GM18870 (cell line): ENCODE data around the gene WDR6.

Experiments used
- ATAC-seq: cut with Tn5 transposase; IDR thresholded peaks from one replicate; pipeline ENCODE4 v1.9.1; 2021; ENCODE audit warnings: moderate library complexity; ENCODE audit not compliant: unreplicated experiment

Gene WDR6, protein sequence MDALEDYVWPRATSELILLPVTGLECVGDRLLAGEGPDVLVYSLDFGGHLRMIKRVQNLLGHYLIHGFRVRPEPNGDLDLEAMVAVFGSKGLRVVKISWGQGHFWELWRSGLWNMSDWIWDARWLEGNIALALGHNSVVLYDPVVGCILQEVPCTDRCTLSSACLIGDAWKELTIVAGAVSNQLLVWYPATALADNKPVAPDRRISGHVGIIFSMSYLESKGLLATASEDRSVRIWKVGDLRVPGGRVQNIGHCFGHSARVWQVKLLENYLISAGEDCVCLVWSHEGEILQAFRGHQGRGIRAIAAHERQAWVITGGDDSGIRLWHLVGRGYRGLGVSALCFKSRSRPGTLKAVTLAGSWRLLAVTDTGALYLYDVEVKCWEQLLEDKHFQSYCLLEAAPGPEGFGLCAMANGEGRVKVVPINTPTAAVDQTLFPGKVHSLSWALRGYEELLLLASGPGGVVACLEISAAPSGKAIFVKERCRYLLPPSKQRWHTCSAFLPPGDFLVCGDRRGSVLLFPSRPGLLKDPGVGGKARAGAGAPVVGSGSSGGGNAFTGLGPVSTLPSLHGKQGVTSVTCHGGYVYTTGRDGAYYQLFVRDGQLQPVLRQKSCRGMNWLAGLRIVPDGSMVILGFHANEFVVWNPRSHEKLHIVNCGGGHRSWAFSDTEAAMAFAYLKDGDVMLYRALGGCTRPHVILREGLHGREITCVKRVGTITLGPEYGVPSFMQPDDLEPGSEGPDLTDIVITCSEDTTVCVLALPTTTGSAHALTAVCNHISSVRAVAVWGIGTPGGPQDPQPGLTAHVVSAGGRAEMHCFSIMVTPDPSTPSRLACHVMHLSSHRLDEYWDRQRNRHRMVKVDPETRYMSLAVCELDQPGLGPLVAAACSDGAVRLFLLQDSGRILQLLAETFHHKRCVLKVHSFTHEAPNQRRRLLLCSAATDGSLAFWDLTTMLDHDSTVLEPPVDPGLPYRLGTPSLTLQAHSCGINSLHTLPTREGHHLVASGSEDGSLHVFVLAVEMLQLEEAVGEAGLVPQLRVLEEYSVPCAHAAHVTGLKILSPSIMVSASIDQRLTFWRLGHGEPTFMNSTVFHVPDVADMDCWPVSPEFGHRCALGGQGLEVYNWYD

DNA sequence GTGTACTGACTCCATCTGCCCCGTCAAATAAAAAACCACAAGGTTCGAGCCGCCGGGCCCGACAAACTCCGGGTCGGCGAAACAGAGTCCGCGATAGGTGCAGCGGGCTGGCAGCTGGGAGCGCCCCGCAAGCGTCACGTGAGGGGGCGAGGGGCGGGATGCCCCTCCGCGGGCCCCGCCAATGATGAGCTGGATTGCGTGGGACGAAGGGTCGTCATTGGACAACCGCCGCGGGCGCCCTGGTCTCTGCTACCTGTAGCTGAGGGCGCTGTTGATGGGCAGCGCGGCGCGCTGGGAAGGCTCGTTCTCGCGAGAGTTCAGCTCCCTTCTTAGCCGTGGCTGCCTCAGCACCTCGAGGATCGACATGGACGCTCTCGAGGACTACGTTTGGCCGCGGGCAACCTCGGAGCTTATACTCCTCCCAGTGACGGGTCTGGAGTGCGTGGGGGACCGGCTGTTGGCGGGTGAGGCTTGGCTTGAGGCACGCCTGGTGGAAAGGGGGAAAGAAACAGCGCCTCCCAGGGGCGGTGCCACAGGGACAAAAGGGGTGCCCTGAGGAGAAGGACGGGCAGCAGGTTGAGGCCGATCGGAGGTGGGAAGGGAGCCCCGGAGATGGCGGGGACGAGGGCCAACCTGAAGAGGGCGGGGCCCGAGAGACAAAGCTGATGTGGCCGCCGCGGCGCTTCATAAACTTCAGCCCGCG, at the start of gene WDR6:
Gene WDR6 (plus strand): TSS at position 324 of the 703 bp plus-strand sequence. CDS start 41 bp downstream, at position 365.
- ATAC-seq, result peak; percentile 80

DNA sequence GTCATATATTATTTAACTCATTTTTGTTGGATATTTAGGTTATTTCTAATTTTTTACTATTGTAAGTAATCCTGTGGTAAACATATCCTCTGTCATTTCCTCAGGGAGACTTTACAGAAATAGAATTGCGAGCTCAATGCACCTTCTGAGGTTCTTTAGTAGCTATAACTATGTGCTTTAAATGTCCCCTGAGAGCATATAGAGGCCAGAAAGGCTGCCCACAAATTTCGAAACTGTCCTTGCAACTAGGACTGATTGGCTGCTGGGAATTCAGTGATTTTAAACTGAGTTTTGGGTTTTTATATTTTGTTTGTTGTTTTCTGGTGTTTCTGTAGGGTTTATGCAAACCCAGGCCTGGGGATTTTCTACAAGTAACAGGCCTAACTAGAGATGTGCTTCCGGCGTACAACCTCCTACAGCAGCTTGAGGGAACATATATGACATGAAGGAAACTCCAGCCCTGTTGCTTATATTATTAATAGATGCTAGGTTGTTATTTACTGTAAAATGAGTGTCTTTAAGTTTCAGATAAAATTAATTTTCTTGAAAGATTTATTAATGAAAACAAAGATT, 46.3 kb upstream of the WDR6 start:
- no peak for ATAC-seq

DNA sequence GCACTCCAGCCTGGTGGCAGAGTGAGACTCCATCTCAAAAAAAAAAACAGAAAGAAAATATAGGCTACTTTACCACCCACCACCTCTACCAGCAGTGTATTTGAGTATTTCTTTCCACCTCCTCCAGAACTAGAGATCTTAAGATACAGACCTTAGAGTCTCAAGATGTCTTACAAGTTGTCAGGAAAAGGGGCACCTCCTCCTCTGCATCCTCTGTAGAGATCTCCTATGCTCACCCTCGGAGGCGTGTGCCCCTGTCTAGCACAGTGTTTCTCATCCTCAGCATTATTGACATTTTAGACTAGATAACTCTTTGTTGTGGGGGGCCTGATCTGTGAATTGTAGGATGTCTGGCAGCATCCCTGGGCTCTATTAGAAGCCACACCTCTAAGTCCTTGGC, 44.9 kb upstream of the WDR6 start:
- ATAC-seq, result no peak

DNA sequence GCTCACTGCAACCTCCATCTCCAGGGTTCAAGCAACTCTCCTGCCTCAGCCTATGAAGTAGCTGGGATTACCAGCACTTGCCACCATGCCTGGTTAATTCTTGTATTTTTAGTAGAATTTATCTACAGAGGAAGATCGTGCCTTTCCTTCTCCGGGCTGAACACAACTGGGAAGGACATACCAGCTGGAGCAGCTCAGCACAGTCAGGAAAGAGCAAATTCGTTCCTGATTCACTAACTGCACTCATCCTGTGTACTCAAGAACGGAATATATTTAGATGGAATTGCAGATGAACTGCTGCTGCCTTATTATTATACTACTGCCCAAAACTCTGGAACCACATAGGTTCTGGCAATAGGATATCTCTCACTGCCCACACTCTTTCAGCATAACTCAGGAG, 44.3 kb upstream of the WDR6 start:
- no peak for ATAC-seq

DNA sequence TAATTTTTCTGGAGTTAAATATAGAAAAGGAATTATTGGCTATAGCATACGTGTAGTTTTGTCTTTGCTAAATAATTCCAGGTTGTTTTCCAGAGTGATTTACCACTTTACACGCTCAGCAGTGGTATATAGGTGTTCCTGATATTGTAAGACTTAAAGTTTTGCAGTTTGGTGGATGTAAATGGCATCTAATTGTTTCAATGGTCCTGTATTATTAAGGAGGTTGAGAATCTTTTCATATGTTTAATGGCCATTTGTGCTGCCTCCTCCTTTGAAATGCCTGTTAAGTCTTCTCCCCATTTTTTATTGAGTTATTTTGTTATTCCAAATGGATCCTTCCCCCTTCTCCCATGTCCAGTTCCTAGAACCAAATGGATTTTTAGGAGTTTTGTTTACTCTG, 43.6 kb upstream of the WDR6 start:
- no peak for ATAC-seq

DNA sequence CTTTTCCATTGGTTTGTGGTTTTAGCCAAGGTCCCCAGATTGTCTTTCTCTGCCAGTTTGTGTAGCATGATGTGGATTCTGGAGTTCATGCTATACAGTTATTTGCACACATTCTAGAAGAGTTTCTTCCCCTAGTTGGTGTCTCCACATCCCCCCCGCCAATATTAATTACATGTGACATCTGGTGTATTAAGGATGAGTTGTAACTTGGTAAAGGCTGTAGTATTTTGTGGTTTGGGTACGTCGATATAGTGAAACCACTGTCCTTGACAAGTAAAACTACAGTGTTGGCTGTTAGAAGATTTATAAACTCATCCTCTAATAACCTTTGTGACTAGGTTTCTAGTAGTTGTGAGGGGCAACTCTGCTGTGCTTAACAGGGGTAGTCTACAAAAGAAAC, 40.8 kb upstream of the WDR6 start:
- ATAC-seq, result no peak

DNA sequence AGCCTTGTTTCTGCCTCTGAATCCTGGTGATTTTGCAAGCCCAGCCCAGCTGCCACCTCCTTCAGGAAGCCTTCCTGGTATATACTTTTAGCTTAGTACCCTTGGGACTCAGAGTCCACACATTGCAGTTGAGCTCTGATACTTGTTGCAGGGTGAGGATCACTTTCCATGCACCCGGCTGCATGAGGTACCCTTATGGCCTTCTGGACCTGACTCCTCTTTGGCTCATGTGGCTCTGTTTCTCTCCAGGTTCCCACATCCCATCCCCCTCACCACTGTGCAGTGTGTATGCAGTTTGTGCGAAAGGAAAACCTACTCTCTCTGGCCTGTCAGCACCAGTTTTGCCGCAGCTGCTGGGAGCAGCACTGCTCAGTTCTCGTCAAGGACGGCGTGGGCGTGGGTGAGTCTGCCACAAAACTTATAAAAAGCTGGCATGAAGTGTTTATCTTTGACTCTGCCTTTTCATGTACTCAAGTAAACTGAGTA, 40.3 kb upstream of the WDR6 start:
- ATAC-seq, result no peak

DNA sequence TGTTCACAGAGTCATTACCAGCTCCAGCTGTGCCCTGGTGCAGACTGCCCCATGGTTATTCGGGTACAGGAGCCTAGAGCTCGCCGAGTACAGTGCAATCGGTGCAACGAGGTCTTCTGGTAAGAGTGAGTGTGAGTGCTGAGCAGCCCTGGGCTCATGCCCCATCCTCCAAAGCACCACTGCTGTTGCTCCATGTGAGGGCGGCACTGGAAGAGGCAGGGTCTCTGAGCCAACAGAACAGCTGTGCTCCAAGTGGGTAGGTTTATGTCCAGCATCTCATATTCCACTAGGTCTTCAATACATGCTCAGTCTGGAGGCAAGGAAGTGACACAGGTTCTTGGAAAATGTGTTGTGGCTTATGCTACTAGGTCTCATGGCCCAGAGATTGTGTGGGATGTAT, 36.6 kb upstream of the WDR6 start:
- ATAC-seq, result no peak

DNA sequence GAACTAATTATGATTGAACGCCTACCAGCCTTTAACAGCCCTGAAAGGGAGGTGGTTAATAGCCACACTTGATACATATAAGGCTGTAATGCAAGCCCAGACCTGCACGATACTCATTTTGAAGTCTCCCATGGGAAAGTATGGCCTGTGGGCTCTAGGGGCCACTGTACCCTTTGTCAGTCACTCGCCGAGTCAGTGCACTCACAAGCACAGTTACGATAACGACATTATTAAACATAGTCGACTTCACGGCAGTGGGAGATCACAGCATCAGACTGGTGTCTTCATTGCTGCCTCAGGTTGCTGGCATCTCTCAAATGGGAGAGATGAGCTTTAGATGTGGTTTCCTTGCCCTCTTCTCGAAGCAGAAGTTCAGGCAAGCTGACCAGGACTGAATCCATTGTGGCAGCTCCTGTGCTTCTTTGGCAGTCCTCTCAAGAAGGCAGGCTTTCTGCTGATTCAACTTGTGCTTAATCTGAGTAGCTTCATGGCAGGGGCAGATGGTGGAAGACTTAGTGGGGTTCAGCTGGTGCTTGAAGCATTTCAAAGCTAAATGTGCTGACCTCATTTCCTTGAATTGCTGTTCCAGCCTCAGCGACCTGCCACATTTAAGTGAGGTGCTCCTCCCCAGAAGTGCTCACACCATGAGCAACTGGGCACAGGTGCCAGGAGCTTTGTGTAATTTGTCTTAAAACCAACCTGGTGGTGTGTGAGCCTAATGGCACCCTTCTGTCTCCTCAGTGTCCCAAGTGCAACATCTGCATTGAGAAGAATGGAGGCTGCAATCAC, 32.9 kb upstream of the WDR6 start:
- no peak for ATAC-seq

DNA sequence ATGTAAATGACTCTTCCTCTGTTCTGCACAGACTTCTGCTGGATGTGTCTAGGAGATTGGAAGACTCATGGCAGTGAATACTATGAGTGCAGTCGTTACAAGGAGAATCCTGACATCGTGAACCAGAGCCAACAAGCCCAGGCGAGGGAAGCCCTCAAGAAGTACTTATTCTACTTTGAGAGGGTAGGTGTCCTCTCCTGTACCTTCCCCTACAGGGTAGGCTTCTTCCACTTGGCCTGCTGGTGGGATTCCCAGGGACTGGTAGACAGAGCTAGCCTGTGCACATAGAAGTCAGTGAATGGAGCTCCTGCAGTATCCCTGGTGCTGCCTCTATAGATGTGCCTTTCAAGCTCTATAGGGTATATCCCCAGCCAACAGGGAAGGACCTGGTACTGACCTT, 27.7 kb upstream of the WDR6 start:
- ATAC-seq, result no peak

DNA sequence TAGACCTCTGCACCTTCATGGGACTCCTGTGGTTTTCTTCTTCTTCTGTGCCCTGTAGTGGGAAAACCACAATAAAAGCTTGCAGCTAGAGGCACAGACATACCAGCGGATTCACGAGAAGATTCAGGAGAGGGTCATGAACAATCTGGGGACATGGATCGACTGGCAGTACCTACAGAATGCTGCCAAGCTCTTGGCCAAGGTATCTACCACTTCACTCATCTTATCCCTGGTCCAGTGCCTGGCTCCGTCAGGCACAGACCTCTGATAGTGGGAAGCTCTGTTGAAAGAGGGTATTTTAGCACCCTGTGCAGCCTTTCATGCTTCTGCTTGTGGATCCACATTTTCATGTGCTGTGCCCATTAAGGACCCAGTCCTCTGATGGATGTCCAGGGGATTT, 26.9 kb upstream of the WDR6 start:
- no peak for ATAC-seq

DNA sequence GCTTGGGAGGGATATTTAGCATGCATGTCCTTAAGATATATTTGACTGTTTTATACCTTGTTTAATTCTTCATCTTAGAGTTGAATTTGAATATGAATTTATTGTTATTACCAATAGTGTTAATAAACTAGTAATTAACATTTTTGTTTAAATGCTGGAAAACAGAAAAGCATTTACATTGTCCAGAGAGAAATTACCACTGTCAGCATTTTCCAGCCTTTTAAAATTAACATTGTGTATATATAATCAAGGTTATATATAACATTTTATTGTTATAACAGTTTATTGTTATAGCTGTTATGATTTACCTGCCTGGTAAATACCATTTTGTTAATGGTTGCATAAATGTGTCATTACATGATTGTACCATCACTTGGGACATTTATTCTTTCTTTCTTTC, 25.2 kb upstream of the WDR6 start:
- ATAC-seq, result no peak

DNA sequence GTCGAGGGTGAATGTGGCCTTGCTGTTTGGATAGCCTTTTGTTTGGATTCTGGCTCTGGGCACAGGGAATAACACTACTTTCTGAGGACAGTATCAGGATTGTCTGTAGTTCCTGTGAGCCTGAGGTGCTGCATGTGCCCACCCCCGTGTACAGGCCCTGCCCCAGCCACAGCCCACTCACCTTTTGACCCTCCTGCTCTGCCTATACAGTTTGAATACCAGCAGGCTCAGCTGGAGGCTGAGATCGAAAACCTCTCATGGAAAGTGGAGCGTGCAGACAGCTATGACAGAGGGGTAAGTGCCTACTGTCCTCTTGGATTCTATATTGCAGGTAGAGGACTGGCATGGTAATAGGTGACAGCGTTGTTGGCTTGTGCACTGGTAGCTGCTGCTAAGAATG, 24.5 kb upstream of the WDR6 start:
- ATAC-seq, result no peak

DNA sequence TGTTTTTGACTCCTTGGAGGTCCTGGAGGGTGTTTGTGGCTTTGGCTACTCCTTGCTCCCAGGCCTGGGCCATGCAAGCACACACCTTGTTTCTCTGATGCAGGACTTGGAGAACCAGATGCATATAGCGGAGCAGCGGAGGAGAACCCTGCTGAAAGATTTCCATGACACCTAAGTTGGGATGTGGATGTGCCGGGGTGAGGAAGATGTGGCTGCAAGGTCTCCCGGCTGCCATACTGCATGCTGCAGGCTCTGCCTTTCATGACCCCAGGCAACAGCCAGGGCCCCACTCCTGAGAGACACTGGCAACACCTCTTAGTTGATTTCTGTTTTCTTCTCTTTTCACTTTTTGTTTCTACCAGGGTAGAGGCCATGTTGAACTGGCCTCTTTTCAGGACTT, 24.1 kb upstream of the WDR6 start:
- no peak for ATAC-seq

DNA sequence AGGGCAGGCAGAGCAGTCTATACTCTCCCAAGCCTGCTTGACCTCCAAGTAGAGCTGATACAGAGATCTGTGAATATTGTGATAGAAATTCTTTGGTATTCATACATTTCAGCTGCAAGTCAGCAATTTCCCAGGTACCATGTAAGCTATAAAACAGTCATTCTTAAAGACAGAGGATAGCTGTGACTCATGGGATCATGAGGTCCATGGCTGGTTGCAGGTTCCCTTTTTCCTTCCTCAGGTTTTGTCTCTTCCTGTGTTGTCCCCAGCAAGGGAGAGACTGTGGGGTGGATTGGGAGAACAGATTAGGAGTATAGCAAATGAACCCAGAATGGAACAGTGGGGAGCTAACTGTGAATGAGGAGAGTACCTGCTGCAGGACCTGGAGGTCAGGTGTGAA, 22.5 kb upstream of the WDR6 start:
- ATAC-seq, result no peak

DNA sequence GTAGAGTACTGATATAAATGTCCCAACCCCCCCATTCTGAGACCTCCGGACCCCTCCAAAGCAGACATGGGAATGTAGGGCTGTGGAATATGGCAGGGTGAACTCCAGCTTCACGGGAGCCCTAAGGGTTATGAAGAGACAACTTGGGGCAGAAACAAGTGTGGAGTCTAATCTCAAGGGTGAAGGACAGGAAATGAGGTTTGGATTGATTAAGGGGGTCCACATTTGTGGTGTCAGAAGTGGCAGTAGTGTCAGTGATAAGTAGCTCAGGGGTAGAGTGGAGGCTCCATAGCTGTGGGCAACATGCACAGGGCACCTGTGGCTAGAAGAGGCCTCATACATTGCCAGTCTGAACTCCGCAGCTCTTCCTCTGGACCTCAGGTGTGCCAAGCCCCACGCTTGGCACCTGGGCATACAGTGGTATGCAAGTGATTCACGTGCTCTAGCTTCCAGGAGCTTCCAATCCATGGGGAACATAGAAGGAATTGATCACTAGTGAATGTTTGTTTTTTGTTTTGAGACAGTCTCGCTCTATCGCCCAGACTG, 21.3 kb upstream of the WDR6 start:
- no peak for ATAC-seq

DNA sequence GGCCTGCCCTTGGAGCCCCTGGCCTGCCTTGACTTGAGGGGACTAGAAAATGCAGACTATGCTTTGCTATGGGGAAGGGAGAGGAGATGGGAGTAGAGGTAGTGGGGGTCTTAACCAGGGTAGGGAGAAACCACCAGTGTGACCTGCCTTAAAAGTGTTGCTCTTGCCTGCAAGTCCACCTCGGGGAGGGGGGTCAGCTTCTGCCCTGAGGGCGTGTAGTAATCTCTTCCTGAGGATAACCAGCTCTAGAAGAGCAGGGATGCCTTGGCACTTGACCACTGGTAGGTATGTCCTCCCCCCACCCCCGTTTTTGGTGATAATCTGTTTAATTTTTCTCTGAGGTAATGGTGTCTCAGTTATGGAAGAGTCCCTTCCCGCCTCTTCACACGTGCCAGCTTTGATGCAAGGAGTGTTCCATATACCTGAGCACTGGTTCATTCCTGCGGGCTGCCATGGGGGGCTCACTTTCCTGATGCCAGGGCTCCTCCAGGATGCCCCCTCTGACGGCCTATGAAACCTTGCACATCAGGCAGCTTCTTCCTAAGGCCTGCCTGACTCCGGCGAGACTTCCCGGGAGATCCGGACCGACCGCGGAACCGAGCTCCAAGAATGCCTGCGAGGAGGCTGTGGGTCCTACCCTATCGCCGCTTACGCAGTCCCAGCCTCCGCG, 17.9 kb upstream of the WDR6 start:
- no peak for ATAC-seq

DNA sequence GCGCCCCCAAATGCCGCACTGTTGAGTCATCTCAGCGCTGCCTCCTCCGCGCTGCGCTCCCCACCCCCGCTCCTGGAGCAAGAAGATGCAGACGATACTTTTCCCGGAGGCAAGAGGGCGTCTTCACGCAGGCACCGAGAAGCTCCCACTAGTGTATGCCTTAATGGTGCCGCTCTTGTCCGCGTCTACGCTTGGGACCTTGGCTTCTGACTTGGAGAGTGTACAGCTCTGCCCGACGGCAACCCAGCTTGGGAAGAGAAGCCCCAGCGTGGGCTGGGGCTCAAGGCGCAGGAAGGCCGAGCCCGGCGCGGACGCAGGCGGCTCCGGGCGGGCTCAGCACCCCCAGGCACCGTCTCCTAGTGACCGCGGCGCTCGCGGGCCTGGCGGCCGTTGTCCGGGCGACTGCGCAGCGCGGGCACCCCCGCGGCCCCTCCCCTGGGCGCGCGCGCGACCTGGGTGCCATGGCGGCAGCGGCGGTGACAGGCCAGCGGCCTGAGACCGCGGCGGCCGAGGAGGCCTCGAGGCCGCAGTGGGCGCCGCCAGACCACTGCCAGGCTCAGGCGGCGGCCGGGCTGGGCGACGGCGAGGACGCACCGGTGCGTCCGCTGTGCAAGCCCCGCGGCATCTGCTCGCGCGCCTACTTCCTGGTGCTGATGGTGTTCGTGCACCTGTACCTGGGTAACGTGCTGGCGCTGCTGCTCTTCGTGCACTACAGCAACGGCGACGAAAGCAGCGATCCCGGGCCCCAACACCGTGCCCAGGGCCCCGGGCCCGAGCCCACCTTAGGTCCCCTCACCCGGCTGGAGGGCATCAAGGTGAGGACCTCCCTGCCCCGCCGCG, 17.2 kb upstream of the WDR6 start, which contains the start of gene P4HTM:
Gene P4HTM (plus strand): TSS at position 446 of the 840 bp plus-strand sequence. CDS start 16 bp downstream, at position 462.
- no peak for ATAC-seq
